Loucy (cell line): ENCODE data around the gene FARP1.

Experiments
- H2AFZ ChIP-seq: fragments of 200-600 bp; sonication (generic); 2 replicates; pipeline ENCODE4 v1.6.0; 2016; ENCODE audit warnings: antibody characterized with exemption, mild to moderate bottlenecking, low read length, moderate library complexity
- H3F3A ChIP-seq: fragments of 200-600 bp; 2 replicates; pipeline ENCODE4 v1.6.0; 2016; ENCODE audit warnings: antibody characterized with exemption, low read depth, mild to moderate bottlenecking
- H3K27me3 ChIP-seq: fragments of 200-600 bp; sonication (generic); 2 replicates; pipeline ENCODE4 v1.6.1; 2014; ENCODE audit warnings: low read length, mild to moderate bottlenecking; ENCODE audit not compliant: insufficient read depth, poor library complexity, severe bottlenecking
- H3K36me3 ChIP-seq: fragments of 200-600 bp; sonication (generic); 2 replicates; pipeline ENCODE4 v1.6.1; 2016; ENCODE audit warnings: low read length; ENCODE audit not compliant: insufficient read depth
- H3K4me1 ChIP-seq: fragments of 200-600 bp; sonication (generic); 2 replicates; pipeline ENCODE4 v1.5.1; 2014; ENCODE audit warnings: low read length, mild to moderate bottlenecking; ENCODE audit not compliant: insufficient read depth, poor library complexity, severe bottlenecking
- H3K4me2 ChIP-seq: fragments of 200-600 bp; sonication (generic); 2 replicates; pipeline ENCODE4 v1.6.0; 2014; ENCODE audit warnings: antibody characterized with exemption, low read length, low read depth, mild to moderate bottlenecking; ENCODE audit not compliant: poor library complexity, severe bottlenecking
- H3K4me3 ChIP-seq: fragments of 200-600 bp; sonication (generic); 2 replicates; pipeline ENCODE4 v1.5.1; 2014; ENCODE audit warnings: low read length, mild to moderate bottlenecking, mixed read lengths; ENCODE audit not compliant: poor library complexity, severe bottlenecking
- H3K79me2 ChIP-seq: fragments of 200-600 bp; sonication (generic); 2 replicates; pipeline ENCODE4 v1.6.1; 2014; ENCODE audit warnings: low read length; ENCODE audit not compliant: insufficient read depth
- H3K9ac ChIP-seq: fragments of 200-600 bp; sonication (generic); 2 replicates; pipeline ENCODE4 v1.6.0; 2014; ENCODE audit warnings: mild to moderate bottlenecking, low read depth, low read length, moderate library complexity; ENCODE audit not compliant: poor library complexity, severe bottlenecking
- H3K9me2 ChIP-seq: fragments of 200-600 bp; sonication (generic); replicated peaks from 2 replicates; pipeline ENCODE4 v1.6.1; 2016; ENCODE audit warnings: low read depth, low read length, mixed read lengths
- H3K9me3 ChIP-seq: fragments of 200-600 bp; sonication (generic); 2 replicates; pipeline ENCODE4 v1.6.1; 2014; ENCODE audit warnings: mild to moderate bottlenecking, antibody characterized with exemption, low read length, low read depth; ENCODE audit not compliant: insufficient read depth
- H4K20me1 ChIP-seq: fragments of 200-600 bp; sonication (generic); 2 replicates; pipeline ENCODE4 v1.6.0; 2014; ENCODE audit warnings: antibody characterized with exemption, low read length, mild to moderate bottlenecking; ENCODE audit not compliant: insufficient read depth, poor library complexity, severe bottlenecking
- CTCF ChIP-seq: fragments of 200-600 bp; sonication (generic); conservative IDR thresholded peaks from 2 replicates; pipeline ENCODE4 v1.5.1; 2014; ENCODE audit warnings: mild to moderate bottlenecking, antibody characterized with exemption, low read length
- EZH2phosphoT487 ChIP-seq: fragments of 200-600 bp; IDR thresholded peaks from 2 replicates; pipeline ENCODE4 v1.6.1; 2018; ENCODE audit warnings: antibody characterized with exemption, mild to moderate bottlenecking, moderate library complexity, borderline replicate concordance

FARP1 gene

GRCh38 chr13:98442391-98443230 is 299.7 kb downstream of the FARP1 start:
- no peaks in the 10 kb centered on the region for H3K9me2 ChIP-seq
- H3K36me3 ChIP-seq, result peaks cover 2% of the 10 kb centered on the region; the same call in 1 of the 2 replicates
- no peaks in the 10 kb centered on the region for H3K27me3 ChIP-seq
- H3K9ac ChIP-seq, result no peak overlapping the region
- H3F3A ChIP-seq, result no peaks in the 10 kb centered on the region
- no peaks in the 10 kb centered on the region for H3K9me3 ChIP-seq
- H2AFZ ChIP-seq, result no peak overlapping the region
- H3K4me2 ChIP-seq, result no peak overlapping the region
- H4K20me1 ChIP-seq, result no peaks in the 10 kb centered on the region
- H3K79me2 ChIP-seq, result no peaks in the 10 kb centered on the region
- H3K4me1 ChIP-seq, result no peaks in the 10 kb centered on the region
- TF ChIP-seq CTCF, result no peak
- TF ChIP-seq EZH2phosphoT487, result no peak
- H3K4me3 ChIP-seq, result no peak overlapping the region

DNA sequence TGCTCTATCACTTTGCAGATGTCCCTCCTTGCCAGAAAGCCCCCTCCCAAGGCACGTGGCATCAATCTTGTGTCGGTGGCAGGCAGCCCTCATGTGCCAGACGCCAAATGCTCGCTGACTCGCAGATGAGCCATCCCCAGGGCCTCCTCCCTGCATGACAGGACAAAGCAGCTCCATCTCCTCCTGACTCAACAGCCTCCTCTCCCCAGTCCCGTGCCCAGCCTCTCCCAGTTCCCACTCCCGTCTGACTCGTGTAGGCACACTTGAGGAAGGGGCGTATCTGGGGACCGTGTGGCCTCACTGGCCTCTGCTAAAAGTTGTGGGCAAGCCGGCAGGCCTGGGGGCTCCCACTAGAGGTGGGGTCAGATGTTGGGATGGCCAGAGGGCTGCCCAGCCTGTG is 300.4 kb downstream of the FARP1 start:
- Histone ChIP-seq H3K27me3 (no peaks in the 10 kb centered on the region), H3K4me2 (no peak overlapping the region), H3K9me2 (no peaks in the 10 kb centered on the region), H3K9ac (no peak overlapping the region), H3K9me3 (no peaks in the 10 kb centered on the region), H3K36me3 (peaks cover 8% of the 10 kb centered on the region; the same call in 1 of the 2 replicates), H2AFZ (no peak overlapping the region), H3K4me1 (no peaks in the 10 kb centered on the region), H3K4me3 (no peak overlapping the region), H3K79me2 (no peaks in the 10 kb centered on the region), H4K20me1 (no peaks in the 10 kb centered on the region), H3F3A (no peaks in the 10 kb centered on the region)
- no peak for TF ChIP-seq CTCF
- TF ChIP-seq EZH2phosphoT487, result no peak

DNA sequence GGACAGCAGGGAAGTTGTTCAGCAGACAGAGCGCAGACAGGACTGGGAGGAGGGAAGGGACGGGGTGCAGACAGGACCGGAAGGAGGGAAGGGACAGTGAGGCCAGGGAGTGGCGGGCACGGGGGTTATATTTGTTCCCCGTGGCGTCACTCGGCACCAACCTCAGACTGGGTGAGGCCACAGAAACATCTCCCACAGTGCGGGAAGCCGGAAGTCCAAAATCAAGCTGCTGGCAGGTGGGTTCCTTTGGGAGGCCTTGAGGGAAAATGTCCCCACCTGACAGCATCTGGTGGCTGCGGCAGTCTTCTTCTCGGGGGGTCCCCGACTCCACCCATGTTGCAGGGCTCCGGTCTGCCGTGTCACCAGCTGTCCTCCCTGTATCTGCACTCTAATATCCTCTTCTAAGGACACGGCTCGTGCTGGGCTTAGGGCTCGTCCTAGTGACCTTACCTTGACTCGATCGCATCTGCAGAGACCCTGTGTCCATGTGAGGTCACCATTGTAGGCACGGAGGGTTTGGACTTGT is 301.0 kb downstream of the FARP1 start:
- TF ChIP-seq CTCF (no peak), EZH2phosphoT487 (no peak)
- Histone ChIP-seq H3K9me2 (no peaks in the 10 kb centered on the region), H4K20me1 (no peaks in the 10 kb centered on the region), H3K9ac (no peak overlapping the region), H3K4me1 (no peaks in the 10 kb centered on the region), H3K36me3 (peaks cover 10% of the 10 kb centered on the region; the same call in 1 of the 2 replicates), H3K9me3 (no peaks in the 10 kb centered on the region), H3F3A (no peaks in the 10 kb centered on the region), H3K27me3 (no peaks in the 10 kb centered on the region), H3K4me3 (no peak overlapping the region), H3K4me2 (no peak overlapping the region), H2AFZ (no peak overlapping the region), H3K79me2 (no peaks in the 10 kb centered on the region)
